GM23338 (cell line): Measurements from ENCODE around the gene TNS3.
"Not testable (repeated sequence)": the region's sequence is repeated elsewhere in the genome, so short reads cannot be mapped to it uniquely, and the experiment has no call there.

Experiments used
- CREB1 ChIP-seq: fragments of 250-450 bp; sonication (Bioruptor Pico); IDR thresholded peaks from 2 replicates; pipeline ENCODE4 v1.5.0; 2020; ENCODE audit warnings: low read depth, mild to moderate bottlenecking, moderate library complexity
- CTCF ChIP-seq, 2 experiments: fragments of 200-600 bp in 1 of 2; sonication (generic) in 1 of 2; conservative IDR thresholded peaks; 2 replicates each; pipeline versions ENCODE4 v1.5.1 to v1.6.1; 2016 to 2017; ENCODE audit warnings: antibody characterized with exemption in 2 of 2, low read depth in 2 of 2, mild to moderate bottlenecking in 2 of 2, moderate library complexity in 1 of 2
- ETS1 ChIP-seq: IDR thresholded peaks from 2 replicates; pipeline ENCODE4 v1.6.1; 2016; ENCODE audit warnings: antibody characterized with exemption
- EZH2 ChIP-seq: fragments of 200-600 bp; sonication (generic); IDR thresholded peaks from one replicate; pipeline ENCODE4 v1.8.0; 2017; ENCODE audit warnings: antibody characterized with exemption, mild to moderate bottlenecking, low read depth; ENCODE audit not compliant: unreplicated experiment
- EZH2phosphoT487 ChIP-seq: fragments of 200-600 bp; sonication (generic); IDR thresholded peaks from one replicate; pipeline ENCODE4 v1.8.1; 2018; ENCODE audit warnings: antibody characterized with exemption; ENCODE audit not compliant: unreplicated experiment
- JUNB ChIP-seq: IDR thresholded peaks from one replicate; pipeline ENCODE4 v1.6.1; 2016; ENCODE audit warnings: antibody characterized with exemption; ENCODE audit not compliant: unreplicated experiment
- NANOG ChIP-seq: IDR thresholded peaks from 2 replicates; pipeline ENCODE4 v1.6.1; 2016; ENCODE audit warnings: antibody characterized with exemption, borderline replicate concordance
- POLR2AphosphoS5 ChIP-seq: IDR thresholded peaks from 2 replicates; pipeline ENCODE4 v1.6.1; 2016; ENCODE audit warnings: antibody characterized with exemption, low read depth
- REST ChIP-seq: IDR thresholded peaks from one replicate; pipeline ENCODE4 v1.6.1; 2018; ENCODE audit warnings: antibody characterized with exemption; ENCODE audit not compliant: unreplicated experiment
- STAT1 ChIP-seq: IDR thresholded peaks from one replicate; pipeline ENCODE4 v1.6.1; 2016; ENCODE audit warnings: antibody characterized with exemption; ENCODE audit not compliant: unreplicated experiment
- ZNF331 ChIP-seq: fragments of 250-450 bp; sonication (Bioruptor Pico); IDR thresholded peaks from 2 replicates; pipeline ENCODE4 v1.5.0; 2020; ENCODE audit warnings: low read depth, mild to moderate bottlenecking, moderate library complexity
- ZNF462 ChIP-seq: fragments of 250-450 bp; sonication (Bioruptor Pico); IDR thresholded peaks from 2 replicates; pipeline ENCODE4 v1.5.0; 2020; ENCODE audit warnings: mild to moderate bottlenecking, moderate library complexity

- not testable (repeated sequence) for TF ChIP-seq CTCF (conservative IDR thresholded peaks at IDR 0.05; ENCODE audit: low read depth in 2 of 2); EZH2; EZH2phosphoT487; CREB1 (CRISPR knock-in tag); JUNB; REST; POLR2AphosphoS5; NANOG; ETS1; ZNF462 (CRISPR knock-in tag); ZNF331 (CRISPR knock-in tag); STAT1
Measured at GRCh38 chr7:47469846-47470245, 112.1 kb downstream of the TNS3 start.
